Caco-2 (cell line): Measurements from ENCODE around the gene TEX19. TPM values are rescaled to one million over a fixed set of nuclear protein-coding genes. Genes with fewer than 3 reads are reported as not detected.

Experiments used
- BruUV-seq: library from RNA; stranded (reverse); fragments of 400-500 nt; replicated peaks from 2 replicates; lab custom pipeline; 2021; lab: Mats Ljungman, UMichigan
- CTCF ChIA-PET: fragments of 300-600 bp; sonication (Branson Sonifier 250); formaldehyde crosslinking; loops from one replicate; lab custom pipeline; 2022; ENCODE audit warnings: antibody characterized with exemption; lab: Charles Lee
- POLR2A ChIA-PET: fragments of 300-600 bp; sonication (Branson Sonifier 250); formaldehyde crosslinking; loops from one replicate; lab custom pipeline; 2022; ENCODE audit warnings: antibody characterized with exemption; lab: Charles Lee
- DNase-seq, 2 experiments: peaks; one replicate each; pipeline versions ENCODE4 v3.0.0 to v3.0.0-alpha.2; 2020 to 2022
- H3K27me3 ChIP-seq: replicated peaks from 2 replicates; pipeline ENCODE4 v1.6.0; 2011; ENCODE audit warnings: low read length; ENCODE audit not compliant: control insufficient read depth, insufficient read depth
- H3K36me3 ChIP-seq: 2 replicates; pipeline ENCODE4 v1.5.1; 2011; ENCODE audit warnings: low read length; ENCODE audit not compliant: control insufficient read depth, insufficient read depth
- H3K4me1 ChIP-seq: fragments of 250-450 bp; sonication (Bioruptor Pico); 2 replicates; pipeline ENCODE4 v1.5.1; 2020; ENCODE audit warnings: mild to moderate bottlenecking
- H3K4me3 ChIP-seq: 2 replicates; pipeline ENCODE4 v1.5.1; 2011; ENCODE audit warnings: low read depth, mild to moderate bottlenecking, control low read depth, low read length
- H3K9me3 ChIP-seq: fragments of 250-450 bp; sonication (Bioruptor Pico); 2 replicates; pipeline ENCODE4 v1.5.1; 2020; ENCODE audit warnings: mild to moderate bottlenecking, moderate library complexity
- H3K27ac Mint-ChIP-seq: one replicate; pipeline ENCODE4 v1.8.0; 2022; ENCODE audit warnings: mixed read lengths; ENCODE audit not compliant: unreplicated experiment
- H3K27me3 Mint-ChIP-seq: one replicate; pipeline ENCODE4 v1.8.0; 2022; ENCODE audit warnings: mixed read lengths; ENCODE audit not compliant: insufficient read depth, unreplicated experiment
- H3K36me3 Mint-ChIP-seq: one replicate; pipeline ENCODE4 v1.8.0; 2022; ENCODE audit warnings: mild to moderate bottlenecking, mixed read lengths; ENCODE audit not compliant: insufficient read depth, unreplicated experiment
- H3K4me1 Mint-ChIP-seq: one replicate; pipeline ENCODE4 v1.8.0; 2022; ENCODE audit warnings: low read depth, mixed read lengths; ENCODE audit not compliant: unreplicated experiment
- H3K4me3 Mint-ChIP-seq: one replicate; pipeline ENCODE4 v1.8.0; 2022; ENCODE audit warnings: mild to moderate bottlenecking, moderate library complexity, mixed read lengths; ENCODE audit not compliant: unreplicated experiment
- H3K9me3 Mint-ChIP-seq: one replicate; pipeline ENCODE4 v1.8.0; 2022; ENCODE audit warnings: mixed read lengths; ENCODE audit not compliant: unreplicated experiment
- intact Hi-C: fragments of 100-400 bp; cut with micrococcal nuclease; formaldehyde crosslinking; loops from one replicate; pipeline ENCODE4 v1.10.0; 2022; ENCODE audit not compliant: unreplicated experiment
- total RNA-seq: library from RNA; stranded (reverse); gene quantifications from 2 replicates; pipeline ENCODE4 v1.2.3, GENCODE V29; 2022
- TF ChIP-seq, protein P1 (sequence below), 2 experiments: fragments of 200-600 bp in 1 of 2; IDR thresholded peaks; 1 replicate in 1 of 2; 2 replicates in 1 of 2; pipeline versions ENCODE4 v1.5.1 to v1.8.0; 2011 to 2022; ENCODE audit warnings: antibody characterized with exemption in 1 of 2, control low read depth in 1 of 2, inconsistent platforms in 1 of 2, low read depth in 1 of 2, low read length in 1 of 2, mild to moderate bottlenecking in 1 of 2, moderate library complexity in 1 of 2; ENCODE audit not compliant: insufficient read depth in 1 of 2, severe bottlenecking in 1 of 2, unreplicated experiment in 1 of 2

TEX19 gene
- total RNA-seq, 1 experiment from 2014 or later = 4.2 TPM

DNA sequence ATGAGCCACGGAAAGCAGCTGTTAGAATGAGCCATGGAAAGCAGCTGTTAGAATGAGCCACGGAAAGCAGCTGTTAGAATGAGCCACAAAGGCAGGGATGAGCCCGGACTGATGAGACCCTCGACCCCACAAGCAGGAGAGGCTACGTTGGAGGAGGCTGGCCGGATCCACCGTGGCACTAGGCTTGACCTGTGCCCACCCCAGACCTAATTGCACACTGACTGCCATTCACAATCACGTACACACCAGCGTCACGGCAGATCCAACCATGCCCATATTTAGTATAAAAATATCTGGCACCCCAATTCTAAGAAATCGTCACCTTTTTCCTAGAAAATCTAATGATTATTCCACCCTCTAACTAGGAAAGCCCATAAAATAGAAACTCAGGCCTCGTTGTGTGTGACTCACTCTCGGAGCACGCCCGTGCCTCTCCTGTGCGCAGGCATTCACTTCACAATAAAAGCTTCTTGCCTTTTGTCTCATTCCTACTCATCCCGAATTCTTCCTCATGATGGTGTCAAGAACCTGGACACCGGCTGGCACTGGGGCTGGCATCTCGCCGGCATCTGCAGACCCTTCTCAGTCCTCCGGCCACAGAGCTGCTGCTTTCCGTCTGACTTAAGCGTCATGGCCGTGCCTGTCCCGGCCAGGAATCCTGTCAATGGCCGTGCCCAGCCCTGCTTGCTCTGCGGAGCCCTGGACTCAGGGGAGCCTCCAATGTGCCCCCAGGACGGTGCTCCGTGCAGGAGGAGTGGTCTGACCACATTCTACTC, 20.0 kb upstream of the TEX19 start:
- Mint-ChIP-seq H3K27me3 (no peaks in the 10 kb centered on the region), H3K36me3 (no peaks in the 10 kb centered on the region), H3K27ac (peak overlapping the region; percentile 85), H3K4me1 (peaks cover 13% of the 10 kb centered on the region), H3K4me3 (peak overlapping the region; percentile 70), H3K9me3 (no peaks in the 10 kb centered on the region)
- Histone ChIP-seq H3K27me3 (no peaks in the 10 kb centered on the region), H3K4me3 (peak overlapping the region; percentile 25), H3K4me1 (peaks cover 24% of the 10 kb centered on the region), H3K36me3 (no peaks in the 10 kb centered on the region), H3K9me3 (no peaks in the 10 kb centered on the region)
- POLR2A ChIA-PET = no interaction called here
- BruUV-seq = TSS peak; percentile 98
- DNase-seq = peak in 1 of 2 experiments; percentile 55
- TF ChIP-seq, protein P1, sequence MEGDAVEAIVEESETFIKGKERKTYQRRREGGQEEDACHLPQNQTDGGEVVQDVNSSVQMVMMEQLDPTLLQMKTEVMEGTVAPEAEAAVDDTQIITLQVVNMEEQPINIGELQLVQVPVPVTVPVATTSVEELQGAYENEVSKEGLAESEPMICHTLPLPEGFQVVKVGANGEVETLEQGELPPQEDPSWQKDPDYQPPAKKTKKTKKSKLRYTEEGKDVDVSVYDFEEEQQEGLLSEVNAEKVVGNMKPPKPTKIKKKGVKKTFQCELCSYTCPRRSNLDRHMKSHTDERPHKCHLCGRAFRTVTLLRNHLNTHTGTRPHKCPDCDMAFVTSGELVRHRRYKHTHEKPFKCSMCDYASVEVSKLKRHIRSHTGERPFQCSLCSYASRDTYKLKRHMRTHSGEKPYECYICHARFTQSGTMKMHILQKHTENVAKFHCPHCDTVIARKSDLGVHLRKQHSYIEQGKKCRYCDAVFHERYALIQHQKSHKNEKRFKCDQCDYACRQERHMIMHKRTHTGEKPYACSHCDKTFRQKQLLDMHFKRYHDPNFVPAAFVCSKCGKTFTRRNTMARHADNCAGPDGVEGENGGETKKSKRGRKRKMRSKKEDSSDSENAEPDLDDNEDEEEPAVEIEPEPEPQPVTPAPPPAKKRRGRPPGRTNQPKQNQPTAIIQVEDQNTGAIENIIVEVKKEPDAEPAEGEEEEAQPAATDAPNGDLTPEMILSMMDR (IDR thresholded peaks at IDR 0.05; ENCODE audit: insufficient read depth in 1 of 2, low read depth in 1 of 2, low read length in 1 of 2, severe bottlenecking in 1 of 2, unreplicated experiment in 1 of 2) = no peak
- CTCF ChIA-PET = interaction anchor here (1.1 kb wide), 1 partner anchor 103 kb away, joined by 4 read pairs; no protein-coding TSS in a partner anchor
- intact Hi-C loops = no loop called here

DNA sequence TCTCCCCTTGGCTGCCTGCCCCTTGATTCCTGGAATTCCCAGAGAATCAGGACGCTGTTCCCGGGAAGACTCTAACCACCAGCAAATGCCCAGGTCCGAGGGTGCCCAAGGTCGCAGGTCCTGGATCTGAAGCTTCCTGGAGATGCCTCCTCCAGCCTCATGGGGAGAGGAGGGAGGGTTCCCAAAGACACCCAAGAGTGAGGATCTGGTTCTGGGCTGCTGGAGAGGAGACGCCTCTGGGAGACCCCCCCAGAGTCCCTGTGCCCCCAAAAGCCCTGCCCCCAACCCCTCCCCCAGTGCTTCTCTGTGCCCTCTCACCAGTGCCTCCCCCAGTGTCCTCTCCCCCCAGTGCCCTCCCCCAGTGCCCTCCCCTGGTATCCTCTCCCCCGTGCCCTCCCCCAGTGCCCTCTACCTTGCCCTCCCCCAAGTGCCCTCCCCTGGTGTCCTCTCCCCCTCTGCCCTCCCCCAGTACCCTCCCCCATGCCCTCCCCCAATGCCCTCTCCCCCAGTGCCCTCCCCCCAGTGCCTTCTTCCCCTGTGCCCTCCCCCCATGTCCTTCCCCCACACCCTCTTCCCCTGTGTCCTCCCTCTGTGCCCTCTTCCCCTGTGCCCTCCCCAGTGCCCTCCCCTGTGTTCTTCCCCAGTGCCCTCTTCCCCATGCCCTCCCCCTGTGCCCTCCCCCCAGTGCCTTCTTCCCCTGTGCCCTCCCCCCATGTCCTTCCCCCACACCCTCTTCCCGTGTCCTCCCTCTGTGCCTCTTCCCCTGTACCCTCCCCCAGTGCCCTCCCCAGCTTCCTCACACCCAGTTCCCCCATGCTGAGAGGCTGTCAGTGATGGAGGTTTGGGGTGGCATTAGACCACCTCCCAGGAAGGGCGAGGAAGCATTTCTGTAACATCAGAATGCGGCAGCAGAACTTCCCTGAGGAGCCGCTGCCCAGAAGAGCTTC, 19.1 kb upstream of the TEX19 start:
- H3K4me3 Mint-ChIP-seq = peak overlapping the region; percentile 70
- CTCF ChIA-PET = interaction anchor here (1.1 kb wide), 1 partner anchor 104 kb away, joined by 4 read pairs; no protein-coding TSS in a partner anchor
- DNase-seq = no peak
- Histone ChIP-seq H3K4me3 (peak overlapping the region; percentile 25), H3K27me3 (no peaks in the 10 kb centered on the region), H3K9me3 (no peaks in the 10 kb centered on the region), H3K4me1 (peaks cover 24% of the 10 kb centered on the region), H3K36me3 (no peaks in the 10 kb centered on the region)
- POLR2A ChIA-PET = no interaction called here
- intact Hi-C loops = no loop called here
- H3K9me3 Mint-ChIP-seq = no peaks in the 10 kb centered on the region
- no peaks in the 10 kb centered on the region for H3K36me3 Mint-ChIP-seq
- H3K27me3 Mint-ChIP-seq = no peaks in the 10 kb centered on the region
- no TSS peak for BruUV-seq
- TF ChIP-seq, protein P1 (IDR thresholded peaks at IDR 0.05; ENCODE audit: insufficient read depth in 1 of 2, low read depth in 1 of 2, low read length in 1 of 2, severe bottlenecking in 1 of 2, unreplicated experiment in 1 of 2) = no peak
- H3K27ac Mint-ChIP-seq = peak overlapping the region; percentile 85
- peaks cover 11% of the 10 kb centered on the region for H3K4me1 Mint-ChIP-seq

DNA sequence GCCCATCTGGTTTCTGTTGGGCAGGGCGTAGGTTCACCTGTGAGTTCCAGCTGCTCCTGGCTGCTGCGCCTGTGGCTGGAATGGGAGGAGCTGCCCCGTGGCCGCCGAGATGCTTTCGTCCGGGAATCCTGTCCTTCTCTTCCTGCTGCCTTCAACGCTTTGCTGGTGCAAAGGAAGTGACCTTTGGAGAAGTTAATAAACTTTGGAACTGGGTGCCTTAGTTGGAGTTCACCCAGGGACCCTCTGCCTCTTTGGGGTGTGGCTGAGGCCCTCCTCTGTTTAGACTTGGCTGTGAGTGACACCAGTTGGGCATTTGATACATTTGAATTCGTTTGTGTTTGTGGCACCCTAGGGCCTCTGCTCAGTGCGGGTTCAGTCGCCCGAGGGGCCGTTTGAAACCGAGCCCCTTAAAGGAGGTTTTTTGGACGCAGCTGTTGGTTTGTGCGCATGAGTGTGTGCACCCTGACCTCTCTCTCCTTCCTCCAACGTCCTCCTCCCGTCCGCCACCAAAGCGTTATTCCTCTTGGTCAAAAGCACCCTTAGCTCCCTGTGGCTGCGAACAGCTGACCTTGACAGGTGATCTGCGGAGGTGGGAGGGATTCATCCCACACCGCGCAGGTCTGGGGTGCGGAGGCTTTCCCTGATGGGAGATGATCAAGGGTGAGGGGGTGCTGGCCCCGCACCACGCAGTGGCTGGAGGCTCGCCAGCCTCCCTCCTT, 16.5 kb upstream of the TEX19 start:
- Histone ChIP-seq H3K4me3 (no peak overlapping the region), H3K36me3 (no peaks in the 10 kb centered on the region), H3K9me3 (no peaks in the 10 kb centered on the region), H3K4me1 (peaks cover 37% of the 10 kb centered on the region), H3K27me3 (no peaks in the 10 kb centered on the region)
- no peaks in the 10 kb centered on the region for H3K9me3 Mint-ChIP-seq
- no TSS peak for BruUV-seq
- H3K27me3 Mint-ChIP-seq = no peaks in the 10 kb centered on the region
- TF ChIP-seq, protein P1 (IDR thresholded peaks at IDR 0.05; ENCODE audit: insufficient read depth in 1 of 2, low read depth in 1 of 2, low read length in 1 of 2, severe bottlenecking in 1 of 2, unreplicated experiment in 1 of 2) = no peak
- H3K36me3 Mint-ChIP-seq = no peaks in the 10 kb centered on the region
- CTCF ChIA-PET = no interaction called here
- H3K4me1 Mint-ChIP-seq = peaks cover 14% of the 10 kb centered on the region
- POLR2A ChIA-PET = no interaction called here
- intact Hi-C loops = no loop called here
- no peak for DNase-seq
- H3K4me3 Mint-ChIP-seq = no peak overlapping the region
- H3K27ac Mint-ChIP-seq = no peak overlapping the region
